ENCODE measurements around the gene SVBP.
"Not testable (repeated sequence)": the region's sequence is repeated elsewhere in the genome, so short reads cannot be mapped to it uniquely, and the experiment has no call there.

Gene SVBP, protein sequence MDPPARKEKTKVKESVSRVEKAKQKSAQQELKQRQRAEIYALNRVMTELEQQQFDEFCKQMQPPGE

DNA sequence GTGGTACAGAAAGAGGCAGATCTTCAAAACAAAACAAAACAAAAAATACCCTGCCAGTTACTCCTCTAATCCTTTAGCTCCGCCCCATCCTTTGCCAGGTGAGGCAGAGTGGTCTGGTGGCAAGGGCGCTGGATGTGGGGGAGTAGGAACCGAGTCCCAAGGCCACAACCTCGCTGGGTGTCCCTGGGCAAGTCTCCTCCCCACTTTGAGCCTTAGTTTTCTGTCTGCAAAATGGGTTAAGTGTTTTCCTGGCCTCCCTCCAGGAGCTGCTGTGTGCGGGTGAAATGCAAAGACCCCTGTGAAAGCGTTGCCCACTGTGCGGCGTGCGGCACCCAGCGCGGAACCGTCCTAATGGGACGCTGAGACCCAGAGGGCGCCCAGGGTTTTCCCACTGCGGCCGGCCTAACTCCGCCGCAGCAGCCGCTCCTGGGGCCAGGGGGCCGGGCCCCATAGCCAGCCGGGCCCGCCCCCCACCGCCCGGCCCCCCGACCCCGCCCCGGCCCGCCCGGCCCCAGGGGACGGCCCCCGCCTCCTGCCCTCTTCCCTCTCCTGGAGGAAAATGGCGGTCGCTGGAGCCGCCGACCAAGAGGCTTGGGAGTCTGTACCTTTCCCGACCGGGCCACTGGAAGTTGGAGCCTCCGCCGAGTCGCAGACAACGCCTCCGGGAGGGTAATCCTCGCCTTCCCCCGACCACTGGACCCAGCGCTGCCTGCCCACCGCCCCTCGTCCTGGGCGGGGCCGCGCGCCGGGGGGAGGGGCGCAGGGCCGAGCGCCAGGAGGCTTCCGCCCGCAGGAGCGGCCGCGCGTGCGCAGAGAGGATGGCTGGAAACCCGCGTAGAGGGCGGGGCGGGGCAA lies at the start of gene SVBP, which contains the start of gene ERMAP:
SVBP (minus strand) TSS at position 813 of the 855 bp plus-strand sequence. CDS start 853 bp downstream, outside the sequence.
ERMAP (plus strand) TSS at position 538 of the 855 bp plus-strand sequence. CDS start 13,327 bp downstream, outside the sequence.
- DNase-seq, result peak; percentile 95

GRCh38 chr1:42866549-42866948 lies 49.4 kb upstream of the SVBP start:
- DNase-seq, result no peak

DNA sequence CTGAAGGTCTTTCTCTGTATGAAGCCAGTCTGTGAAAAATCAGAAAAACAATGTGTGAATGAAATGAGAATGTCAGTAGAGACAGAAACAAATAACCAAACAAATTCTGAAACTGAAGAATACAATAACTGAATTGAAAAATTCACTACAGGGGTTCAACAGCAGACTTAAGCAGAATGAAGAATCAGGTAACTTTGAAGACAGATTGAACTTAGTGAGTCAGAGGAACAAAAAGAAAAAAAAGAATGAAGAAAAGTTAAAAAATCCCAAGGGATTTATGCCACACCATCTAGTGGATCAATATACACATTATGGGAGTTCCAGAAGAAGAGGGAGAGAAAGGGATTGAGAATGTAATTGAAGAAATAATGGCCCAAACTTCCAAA lies 43.8 kb upstream of the SVBP start:
- DNase-seq, result no peak

DNA sequence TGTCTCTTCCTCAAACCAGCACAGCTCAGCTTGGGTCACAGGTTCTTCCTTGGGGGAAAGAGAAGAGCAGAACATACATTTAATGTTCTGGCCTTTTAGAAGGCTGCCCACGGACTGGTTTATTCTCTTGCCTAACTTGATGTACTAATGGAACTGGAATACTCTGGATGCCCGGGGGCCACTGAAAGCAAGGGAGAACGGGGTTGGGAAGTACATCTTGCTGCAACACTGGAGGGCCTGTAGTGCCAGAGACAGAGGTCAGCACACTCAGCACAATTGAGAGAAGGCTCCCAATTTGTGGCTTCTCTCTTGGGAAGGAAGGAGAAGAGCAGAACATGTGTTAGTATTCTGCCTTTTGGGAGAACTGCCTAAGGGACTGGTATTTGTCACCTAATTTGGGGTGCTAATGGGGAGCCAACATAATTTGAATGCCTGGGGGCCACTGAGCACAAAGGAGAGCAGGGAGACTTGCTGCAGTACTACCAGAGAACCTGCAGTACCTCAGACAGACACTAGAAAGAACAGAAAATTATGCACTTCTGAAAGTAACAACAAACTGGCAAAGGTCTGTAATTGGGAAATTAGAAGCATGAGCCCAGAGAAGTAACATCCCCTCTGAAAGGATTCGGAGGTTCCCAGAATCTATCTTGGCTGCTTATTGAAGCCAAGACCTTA lies 43.3 kb upstream of the SVBP start:
- no peak for DNase-seq

- not testable (repeated sequence) for DNase-seq
Observed at GRCh38 chr1:42859366-42859765, 42.2 kb upstream of the SVBP start.

DNA sequence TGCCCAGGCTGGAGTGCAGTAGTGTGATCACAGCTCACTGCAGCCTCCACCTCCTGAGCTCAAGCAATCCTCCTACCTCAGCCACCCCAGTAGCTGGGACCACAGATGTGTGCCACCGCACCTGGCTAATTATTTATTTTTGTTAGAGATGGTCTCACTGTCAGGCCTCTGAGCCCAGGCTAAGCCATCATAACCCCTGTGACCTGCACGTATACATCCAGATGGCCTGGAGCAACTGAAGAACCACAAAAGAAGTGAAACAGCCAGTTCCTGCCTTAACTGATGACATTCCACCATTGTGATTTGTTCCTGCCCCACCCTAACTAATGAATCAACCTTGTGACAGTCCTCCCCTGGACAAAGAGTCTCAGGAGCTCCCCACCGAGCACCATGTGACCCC lies 39.4 kb upstream of the SVBP start:
- not testable (repeated sequence) for DNase-seq

GRCh38 chr1:42853116-42853884 lies 36.1 kb upstream of the SVBP start:
- no peak for DNase-seq

DNA sequence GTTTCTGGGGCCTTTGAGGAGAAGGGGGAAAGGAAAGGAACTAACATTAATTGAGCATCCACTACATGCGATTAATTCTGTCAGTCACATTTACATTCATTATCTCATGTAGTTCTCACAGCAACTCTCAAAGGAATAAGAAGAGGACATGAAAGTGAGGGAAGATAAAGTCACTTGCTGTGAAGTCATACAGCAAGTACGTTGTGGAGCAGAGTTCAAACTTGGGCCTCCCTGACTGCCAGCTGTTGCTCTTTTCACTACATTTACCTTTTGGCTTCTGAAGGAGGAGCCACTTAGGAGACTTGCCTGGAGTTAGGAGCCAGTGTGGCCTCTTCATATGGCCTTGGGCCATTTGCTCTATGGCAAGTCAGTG lies 35.4 kb upstream of the SVBP start:
- no peak for DNase-seq

DNA sequence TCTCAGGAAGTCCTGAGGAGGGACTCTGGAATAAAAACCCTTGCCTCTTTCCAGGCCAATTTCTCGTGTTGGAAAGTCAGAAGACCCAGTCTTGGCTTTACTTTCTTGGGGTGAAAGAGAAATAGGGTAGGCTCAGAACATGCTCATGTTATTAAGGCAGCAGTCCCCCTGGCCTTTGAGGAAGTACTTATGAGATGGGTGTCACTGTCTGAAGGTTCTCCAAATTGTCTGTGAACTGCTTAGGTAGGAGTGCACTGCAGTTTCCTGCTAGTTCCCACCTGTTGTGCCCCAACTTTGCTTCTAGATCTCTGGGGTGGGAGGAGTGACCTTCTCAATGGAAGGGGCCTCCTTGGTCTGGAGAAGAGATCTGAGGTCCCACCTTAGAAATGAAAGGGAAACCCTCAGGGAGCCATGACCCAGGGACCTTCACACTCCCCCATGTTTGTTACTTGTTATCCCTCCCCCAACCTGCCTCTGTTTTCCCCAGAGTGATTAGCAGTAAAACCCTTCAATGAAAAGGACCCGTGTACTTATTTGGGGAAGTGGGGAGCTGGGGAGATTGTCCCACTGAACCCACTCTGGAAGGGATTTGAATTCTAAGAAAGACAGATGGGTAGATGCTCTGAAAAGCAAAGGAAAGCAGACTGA lies 34.9 kb upstream of the SVBP start:
- no peak for DNase-seq

GRCh38 chr1:42851420-42851819 lies 34.2 kb upstream of the SVBP start:
- no peak for DNase-seq

DNA sequence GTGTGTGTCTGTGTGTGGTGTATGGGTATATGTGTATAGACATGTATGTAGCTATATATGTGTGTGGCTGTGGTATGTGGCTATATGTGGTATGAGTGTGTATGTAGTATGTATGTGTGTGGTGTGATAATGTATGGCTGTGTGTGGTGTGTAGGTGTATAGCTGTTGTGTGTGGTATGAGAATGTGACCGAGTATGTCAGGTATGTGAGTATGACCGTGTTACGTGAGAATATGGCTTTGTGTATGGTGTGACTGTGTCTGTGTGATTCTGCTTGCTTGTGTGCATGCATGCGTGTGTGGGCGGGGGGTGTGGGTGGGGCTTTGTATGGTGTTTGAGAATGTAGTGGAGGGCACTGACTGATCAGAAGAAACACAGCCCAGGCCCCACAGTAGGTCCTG lies 32.7 kb upstream of the SVBP start:
- no peak for DNase-seq

DNA sequence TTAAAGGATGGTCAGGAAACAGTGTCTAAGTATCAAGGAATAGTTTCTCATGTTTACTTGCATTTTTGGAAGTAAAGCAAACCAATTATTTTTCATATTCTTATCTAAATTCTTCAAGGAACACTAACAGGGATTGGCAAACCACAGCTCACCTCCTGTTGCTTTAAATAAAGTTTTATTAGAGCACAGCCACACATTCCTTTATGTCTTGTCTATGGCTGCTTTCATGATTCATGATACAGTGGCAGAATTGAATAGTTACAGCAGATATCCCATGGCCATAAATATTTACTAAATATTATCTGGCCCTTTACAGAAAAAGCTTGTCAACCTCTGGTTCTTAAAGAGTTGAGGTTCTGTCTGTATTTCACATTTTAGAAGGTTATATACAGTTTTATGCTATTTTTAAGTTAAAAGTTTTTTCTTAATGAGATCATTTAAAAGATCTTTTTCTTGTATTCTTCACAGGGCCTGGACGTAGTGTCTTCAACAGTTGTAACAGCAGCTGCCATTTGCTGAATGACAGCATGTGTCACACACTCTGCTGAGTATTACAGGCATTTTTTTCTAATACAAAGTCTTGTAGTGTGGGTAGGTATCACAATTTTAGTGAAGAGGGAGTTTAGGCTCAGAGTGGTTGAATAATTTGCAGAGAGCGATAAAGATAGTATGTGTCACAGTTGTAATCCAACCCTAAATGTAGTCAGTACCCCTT lies 31.8 kb upstream of the SVBP start:
- no peak for DNase-seq

GRCh38 chr1:42847721-42848460 lies 30.7 kb upstream of the SVBP start:
- DNase-seq, result peak; percentile 31

DNA sequence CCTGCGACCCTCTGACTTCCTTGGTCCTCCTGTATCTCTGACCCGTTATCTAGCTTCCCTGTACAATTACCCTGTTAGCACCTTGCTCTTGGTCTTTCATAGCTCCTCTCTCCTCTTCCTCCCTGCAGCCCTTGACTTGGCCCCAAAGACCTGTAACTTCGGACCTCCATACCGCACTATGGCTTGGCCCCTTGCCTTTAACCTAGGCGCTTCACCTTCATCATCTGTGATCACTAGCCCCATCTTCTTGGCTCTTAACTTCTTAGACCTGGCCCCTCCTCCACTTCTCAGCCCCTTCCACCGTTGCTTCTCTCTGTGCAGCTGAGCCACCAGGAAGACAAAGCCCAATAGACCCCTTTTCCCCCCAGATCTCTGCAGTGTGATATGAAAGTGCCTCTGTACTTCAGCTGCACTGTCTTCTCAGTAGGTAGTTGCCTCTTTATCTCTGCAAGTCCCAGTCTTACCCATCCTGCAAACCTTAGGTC lies 30.0 kb upstream of the SVBP start:
- DNase-seq, result no peak

DNA sequence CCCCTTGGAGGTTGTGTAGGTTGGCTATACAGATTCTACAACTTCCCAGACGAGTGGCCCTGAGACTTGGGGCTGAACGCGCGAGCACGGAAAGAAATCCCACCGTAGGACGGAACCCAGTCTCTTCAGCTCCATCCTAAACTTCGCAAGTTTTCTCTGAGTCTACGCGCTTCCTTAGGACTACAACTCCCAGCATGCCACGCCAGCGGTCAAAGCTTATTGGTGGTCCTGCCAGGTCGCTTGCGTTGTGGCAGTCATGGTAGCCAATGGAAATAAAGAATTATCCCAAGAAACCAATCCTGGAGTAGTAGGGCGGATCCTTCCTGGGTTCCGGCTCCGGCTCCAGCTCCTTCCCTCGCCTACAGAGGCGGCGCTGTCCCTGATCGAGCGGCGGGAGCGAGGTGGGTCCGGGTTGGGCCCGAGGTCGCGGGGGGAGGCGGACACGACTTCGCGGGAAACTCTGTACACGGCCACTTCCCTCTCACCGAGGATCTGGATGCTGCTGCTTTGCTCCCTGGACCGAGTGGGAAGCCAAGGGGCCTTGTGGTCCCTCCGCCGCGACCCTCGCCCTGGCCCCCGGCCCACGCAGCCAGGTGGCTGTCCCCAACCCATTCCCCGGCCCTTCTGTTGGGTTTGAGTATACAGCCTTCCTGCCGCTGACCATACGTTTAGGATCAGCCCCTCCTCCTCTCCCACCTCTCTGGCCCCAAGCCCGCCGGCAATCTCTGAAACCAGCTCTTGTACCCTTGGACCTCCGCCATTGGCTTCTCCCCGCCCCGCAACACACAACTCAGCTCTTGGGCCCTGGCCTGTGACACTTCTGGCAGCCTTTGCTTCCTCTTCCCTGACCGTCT lies 29.3 kb upstream of the SVBP start, which contains the start of gene ZNF691:
ZNF691 (plus strand) TSS at position 357 of the 854 bp plus-strand sequence. CDS start 3,046 bp downstream, outside the sequence.
- peak; percentile 93 for DNase-seq

- DNase-seq, result no peak
Observed at GRCh38 chr1:42845866-42846256, 28.7 kb upstream of the SVBP start.

DNA sequence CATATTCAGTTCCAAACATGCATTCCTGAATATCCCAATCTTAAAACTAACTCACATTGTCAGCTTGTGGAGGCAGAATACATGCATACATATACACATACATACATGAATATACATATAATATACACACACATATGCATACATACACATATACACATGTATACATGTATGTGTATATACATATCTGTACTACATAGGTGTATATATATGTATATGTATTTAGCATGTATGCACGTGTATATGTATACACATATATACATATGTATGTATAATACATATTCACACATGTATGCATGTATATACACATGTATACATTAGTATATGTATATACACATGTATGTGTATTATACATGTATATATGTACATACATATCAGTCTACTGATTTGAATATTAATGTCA lies 28.0 kb upstream of the SVBP start:
- DNase-seq, result no peak

- DNase-seq, result peak; percentile 34
Observed at GRCh38 chr1:42844592-42845140, 27.5 kb upstream of the SVBP start.

- DNase-seq, result no peak
Observed at GRCh38 chr1:42841440-42842147, 24.4 kb upstream of the SVBP start.

Data from stimulated activated CD4-positive, alpha-beta T cell treated with anti-CD3 and anti-CD28 coated beads, Interleukin-15, amount 100 ng/mL, for 24 hours (primary cell).